Adrenal gland (tissue), 5 donors: ENCODE results near the gene EFNA5.

Experiments used
- CTCF ChIP-seq, 6 experiments: fragments of 450-650 bp in 4 of 6; fragments of 200-600 bp in 2 of 6; sonication (generic) in 1 of 6; IDR thresholded peaks; 1 replicate in 5 of 6; 2 replicates in 1 of 6; pipeline versions ENCODE4 v1.5.1 to v1.8.0; 2016 to 2021; ENCODE audit warnings: antibody characterized with exemption in 6 of 6, mild to moderate bottlenecking in 2 of 6, moderate library complexity in 1 of 6
- POLR2A ChIP-seq, 2 donors: fragments of 450-650 bp; IDR thresholded peaks; one replicate each; pipeline ENCODE4 v1.6.1; 2017; ENCODE audit warnings: antibody characterized with exemption in 2 of 2, mild to moderate bottlenecking in 2 of 2, moderate library complexity in 1 of 2
- donor health status: DM: no; HTN: no; CAD: no.

- TF ChIP-seq CTCF (IDR thresholded peaks at IDR 0.05) (no peak), POLR2A (IDR thresholded peaks at IDR 0.05) (no peak)
These were observed 300.3 kb downstream of the EFNA5 start for GRCh38 chr5:107370396-107370968.
